Stimulated activated CD4-positive, alpha-beta T cell treated with anti-CD3 and anti-CD28 coated beads, Interleukin-1b, Interleukin-23, amount 100 ng/mL, for 48 hours (primary cell): ENCODE data around the gene UNC5B.

Source experiments
- DNase-seq: peaks from one replicate; pipeline ENCODE4 v3.0.0-alpha.2; 2020

Gene UNC5B

GRCh38 chr10:71302874-71303568 is 90.7 kb downstream of the UNC5B start:
- DNase-seq = no peak

GRCh38 chr10:71303569-71303907 is 91.2 kb downstream of the UNC5B start:
- no peak for DNase-seq

GRCh38 chr10:71304914-71305313 is 92.5 kb downstream of the UNC5B start:
- no peak for DNase-seq

GRCh38 chr10:71306979-71307378 is 94.6 kb downstream of the UNC5B start:
- DNase-seq = no peak

GRCh38 chr10:71307469-71308085 is 95.2 kb downstream of the UNC5B start:
- no peak for DNase-seq

- DNase-seq = no peak
Observed at GRCh38 chr10:71308244-71308643, 95.9 kb downstream of the UNC5B start.

GRCh38 chr10:71308985-71309384 is 96.6 kb downstream of the UNC5B start:
- no peak for DNase-seq

GRCh38 chr10:71309919-71310318 is 97.5 kb downstream of the UNC5B start:
- no peak for DNase-seq

GRCh38 chr10:71312220-71312619 is 99.8 kb downstream of the UNC5B start:
- no peak for DNase-seq

GRCh38 chr10:71312811-71313789 is 100.7 kb downstream of the UNC5B start:
- DNase-seq = no peak

- DNase-seq = peak; percentile 40
Observed at GRCh38 chr10:71314028-71314693, 101.8 kb downstream of the UNC5B start.

GRCh38 chr10:71314694-71315225 is 102.4 kb downstream of the UNC5B start:
- no peak for DNase-seq

- DNase-seq = peak; percentile 12
Observed at GRCh38 chr10:71316056-71316785, 103.9 kb downstream of the UNC5B start.

- no peak for DNase-seq
Observed at GRCh38 chr10:71316786-71317160, 104.4 kb downstream of the UNC5B start.

GRCh38 chr10:71317739-71318138 is 105.4 kb downstream of the UNC5B start:
- no peak for DNase-seq

GRCh38 chr10:71319042-71319799 is 106.9 kb downstream of the UNC5B start, which contains the start of gene SLC29A3:
TSS of gene SLC29A3 (plus strand) at chr10:71319259. CDS start at chr10:71319310, 51 bp downstream.
- peak; percentile 90 for DNase-seq

- no peak for DNase-seq
Observed at GRCh38 chr10:71319800-71320392, 107.5 kb downstream of the UNC5B start.

GRCh38 chr10:71320592-71320991 is 108.2 kb downstream of the UNC5B start:
- DNase-seq = no peak

- no peak for DNase-seq
Observed at GRCh38 chr10:71321386-71321785, 109.0 kb downstream of the UNC5B start.

- no peak for DNase-seq
Observed at GRCh38 chr10:71323407-71323806, 111.0 kb downstream of the UNC5B start.

- DNase-seq = no peak
Observed at GRCh38 chr10:71324743-71325142, 112.4 kb downstream of the UNC5B start.
